ENCODE measurements around the gene AZI2. TPM values are rescaled to one million over a fixed set of nuclear protein-coding genes. Genes with fewer than 3 reads are reported as not detected.

Gene AZI2
- total and polyA plus RNA-seq, 7 experiments from 2014 or later, result 39.2 to 54.0 (median 41.2) TPM

Other genes starting within 250 kb of the AZI2 start
- 10 to 100 TPM; 11.0 to 25.1 (median 13.9) TPM for gene CMC1, start 107.2 kb downstream of the AZI2 start, total RNA-seq
- 10 to 100 TPM; 28.9 to 35.2 TPM for gene CMC1, start 107.2 kb downstream of the AZI2 start, polyA plus RNA-seq
- 1 to 10 TPM in 2 of 5 experiments, under 1 TPM in 3; 0.56 to 1.3 (median 0.81) TPM for gene ZCWPW2, start 103 bp downstream of the AZI2 start, total RNA-seq
- under 1 TPM; 0.67 to 0.78 TPM for gene ZCWPW2, start 103 bp downstream of the AZI2 start, polyA plus RNA-seq

All from naive thymus-derived CD4-positive, alpha-beta T cell (primary cell).